OCI-LY1 (cell line): ENCODE measurements around the gene CDC6.

Experiments used
- H2AFZ ChIP-seq: fragments of 200-600 bp; sonication (generic), shearing (Covaris generic); 2 replicates; pipeline ENCODE4 v1.6.0; 2014; ENCODE audit warnings: antibody characterized with exemption, mild to moderate bottlenecking, low read length
- H3F3A ChIP-seq: fragments of 200-600 bp; sonication (generic), shearing (Covaris generic); 2 replicates; pipeline ENCODE4 v1.6.0; 2014; ENCODE audit warnings: mild to moderate bottlenecking, antibody characterized with exemption, low read length, moderate library complexity; ENCODE audit not compliant: insufficient read depth
- H3K27ac ChIP-seq: fragments of 200-600 bp; sonication (generic); 2 replicates; pipeline ENCODE4 v1.5.1; 2014; ENCODE audit warnings: low read length, mixed run types, mild to moderate bottlenecking, low read depth; ENCODE audit not compliant: poor library complexity, severe bottlenecking
- H3K27me3 ChIP-seq: fragments of 200-600 bp; sonication (generic); 2 replicates; pipeline ENCODE4 v1.6.0; 2014; ENCODE audit warnings: antibody characterized with exemption, mild to moderate bottlenecking, low read length, moderate library complexity; ENCODE audit not compliant: insufficient read depth
- H3K36me3 ChIP-seq: fragments of 200-600 bp; sonication (generic); 2 replicates; pipeline ENCODE4 v1.6.1; 2014; ENCODE audit warnings: mild to moderate bottlenecking, antibody characterized with exemption, low read length, moderate library complexity, mixed read lengths; ENCODE audit not compliant: insufficient read depth
- H3K4me1 ChIP-seq: fragments of 200-600 bp; sonication (generic); 2 replicates; pipeline ENCODE4 v1.5.1; 2014; ENCODE audit warnings: mild to moderate bottlenecking, low read length, moderate library complexity; ENCODE audit not compliant: insufficient read depth, severe bottlenecking
- H3K4me2 ChIP-seq: fragments of 200-600 bp; sonication (generic), shearing (Covaris generic); 2 replicates; pipeline ENCODE4 v1.6.1; 2014; ENCODE audit warnings: low read length
- H3K4me3 ChIP-seq: fragments of 200-600 bp; sonication (generic); 2 replicates; pipeline ENCODE4 v1.5.1; 2014; ENCODE audit warnings: low read length, low read depth, mild to moderate bottlenecking, mixed read lengths; ENCODE audit not compliant: poor library complexity, severe bottlenecking
- H3K79me2 ChIP-seq: fragments of 200-600 bp; shearing (Covaris generic); 2 replicates; pipeline ENCODE4 v1.6.1; 2016; ENCODE audit warnings: mixed run types, low read length, mixed read lengths; ENCODE audit not compliant: insufficient read depth
- H3K9ac ChIP-seq: fragments of 200-600 bp; sonication (generic), shearing (Covaris generic); 2 replicates; pipeline ENCODE4 v1.6.1; 2014; ENCODE audit warnings: mild to moderate bottlenecking, low read length, mixed read lengths
- H3K9me2 ChIP-seq: fragments of 200-600 bp; sonication (generic), shearing (Covaris generic); 2 replicates; pipeline ENCODE4 v1.6.1; 2014; ENCODE audit warnings: low read depth, mild to moderate bottlenecking, low read length, mixed read lengths
- H3K9me3 ChIP-seq: fragments of 200-600 bp; shearing (Covaris generic); 2 replicates; pipeline ENCODE4 v1.6.1; 2014; ENCODE audit warnings: low read length, mixed read lengths
- H4K20me1 ChIP-seq: fragments of 200-600 bp; sonication (generic), shearing (Covaris generic); 2 replicates; pipeline ENCODE4 v1.6.0; 2016; ENCODE audit warnings: mild to moderate bottlenecking, low read length; ENCODE audit not compliant: insufficient read depth
- CTCF ChIP-seq: fragments of 200-600 bp; sonication (generic), shearing (Covaris generic); IDR thresholded peaks from 2 replicates; pipeline ENCODE4 v1.5.1; 2017; ENCODE audit warnings: mild to moderate bottlenecking, antibody characterized with exemption, low read length, moderate library complexity, mixed read lengths
- EZH2 ChIP-seq: fragments of 200-600 bp; sonication (generic), shearing (Covaris generic); IDR thresholded peaks from 2 replicates; pipeline ENCODE4 v1.8.0; 2017; ENCODE audit warnings: borderline replicate concordance, mixed run types, mild to moderate bottlenecking, antibody characterized with exemption, low read length, moderate library complexity, mixed read lengths

The CDC6 gene

GRCh38 chr17:40318830-40319391 lies 31.2 kb downstream of the CDC6 start:
- no peaks in the 10 kb centered on the region for H4K20me1 ChIP-seq
- peak overlapping the region; percentile 80 for H3K4me2 ChIP-seq
- H3K4me3 ChIP-seq, result peak overlapping the region; percentile 75
- H3K9me2 ChIP-seq, result no peaks in the 10 kb centered on the region
- H3K9me3 ChIP-seq, result no peaks in the 10 kb centered on the region
- H2AFZ ChIP-seq, result no peak overlapping the region
- TF ChIP-seq CTCF, result no peak
- TF ChIP-seq EZH2, result no peak
- no peaks in the 10 kb centered on the region for H3K79me2 ChIP-seq
- H3K27me3 ChIP-seq, result no peaks in the 10 kb centered on the region
- no peak overlapping the region for H3K27ac ChIP-seq
- H3K4me1 ChIP-seq, result peaks cover 42% of the 10 kb centered on the region
- no peaks in the 10 kb centered on the region for H3K36me3 ChIP-seq
- no peaks in the 10 kb centered on the region for H3F3A ChIP-seq
- H3K9ac ChIP-seq, result peak overlapping the region; percentile 74

GRCh38 chr17:40319651-40320540 lies 32.2 kb downstream of the CDC6 start:
- Histone ChIP-seq H3K9ac (no peak overlapping the region), H3K4me2 (no peak overlapping the region), H3F3A (no peaks in the 10 kb centered on the region), H3K36me3 (no peaks in the 10 kb centered on the region), H3K4me1 (peaks cover 38% of the 10 kb centered on the region), H3K79me2 (no peaks in the 10 kb centered on the region), H3K27me3 (peaks cover 4% of the 10 kb centered on the region; the same call in 1 of the 2 replicates), H3K4me3 (no peak overlapping the region), H3K9me2 (no peaks in the 10 kb centered on the region), H2AFZ (no peak overlapping the region), H4K20me1 (no peaks in the 10 kb centered on the region), H3K27ac (no peak overlapping the region), H3K9me3 (no peaks in the 10 kb centered on the region)
- TF ChIP-seq CTCF, result no peak

GRCh38 chr17:40320756-40321523 lies 33.3 kb downstream of the CDC6 start:
- no peaks in the 10 kb centered on the region for H3K36me3 ChIP-seq
- H3K9ac ChIP-seq, result no peak overlapping the region
- H3K4me3 ChIP-seq, result no peak overlapping the region
- H3F3A ChIP-seq, result no peaks in the 10 kb centered on the region
- peaks cover 38% of the 10 kb centered on the region for H3K4me1 ChIP-seq
- no peaks in the 10 kb centered on the region for H4K20me1 ChIP-seq
- H3K79me2 ChIP-seq, result no peaks in the 10 kb centered on the region
- H3K9me3 ChIP-seq, result no peaks in the 10 kb centered on the region
- H3K27ac ChIP-seq, result no peak overlapping the region
- no peaks in the 10 kb centered on the region for H3K9me2 ChIP-seq
- TF ChIP-seq CTCF (no peak), EZH2 (no peak)
- no peak overlapping the region for H3K4me2 ChIP-seq
- no peak overlapping the region for H2AFZ ChIP-seq
- peaks cover 4% of the 10 kb centered on the region; the same call in 1 of the 2 replicates for H3K27me3 ChIP-seq
